Fibroblast of the conjunctiva (primary cell): ENCODE data around the gene PKNOX2.

Experiments used
- DNase-seq: peaks from one replicate; pipeline ENCODE4 v3.0.0-alpha.2; 2010; ENCODE audit warnings: low read depth

PKNOX2 gene

DNA sequence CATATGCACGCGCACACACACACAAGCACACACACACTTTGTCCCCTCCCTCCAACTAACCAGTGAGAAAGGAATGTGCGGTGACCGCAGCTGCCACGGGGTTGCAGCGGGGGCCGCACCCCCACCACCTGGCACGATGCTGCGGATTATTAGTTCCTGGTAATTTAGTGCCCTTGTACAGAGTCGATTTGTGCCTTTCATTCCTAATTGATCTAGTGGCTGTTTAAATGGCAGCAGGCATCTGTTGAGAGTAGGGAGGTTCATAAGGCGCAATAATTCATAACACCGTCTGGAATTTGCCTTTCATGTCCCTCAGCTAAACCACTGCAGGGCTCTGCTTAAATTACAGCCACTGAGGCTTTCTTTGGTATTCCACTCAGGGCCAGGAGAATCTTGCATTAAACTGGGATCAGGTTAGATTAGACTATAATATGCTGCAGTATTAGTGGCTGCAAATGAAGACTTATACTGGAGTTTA is 217.8 kb downstream of the PKNOX2 start:
- no peak for DNase-seq

DNA sequence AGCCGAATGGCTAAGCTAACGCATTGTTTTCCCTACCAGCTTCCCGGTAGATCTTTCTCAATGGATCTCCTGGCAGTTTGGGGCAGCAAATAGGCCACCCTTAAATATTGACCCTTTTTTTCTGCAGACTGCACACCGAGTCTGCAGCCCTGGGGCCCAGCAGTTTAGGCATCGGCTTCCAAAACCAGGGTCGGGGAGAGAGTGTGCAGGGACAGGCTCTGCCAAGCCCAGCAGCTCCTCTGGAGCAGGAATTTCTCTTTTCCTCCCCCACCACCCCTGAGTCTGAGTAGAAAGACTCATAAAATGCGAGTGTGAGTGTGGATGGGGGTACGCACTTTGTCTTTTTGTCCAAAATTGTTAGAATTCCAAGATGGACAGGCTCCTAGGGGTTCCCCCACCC is 218.3 kb downstream of the PKNOX2 start:
- no peak for DNase-seq

DNA sequence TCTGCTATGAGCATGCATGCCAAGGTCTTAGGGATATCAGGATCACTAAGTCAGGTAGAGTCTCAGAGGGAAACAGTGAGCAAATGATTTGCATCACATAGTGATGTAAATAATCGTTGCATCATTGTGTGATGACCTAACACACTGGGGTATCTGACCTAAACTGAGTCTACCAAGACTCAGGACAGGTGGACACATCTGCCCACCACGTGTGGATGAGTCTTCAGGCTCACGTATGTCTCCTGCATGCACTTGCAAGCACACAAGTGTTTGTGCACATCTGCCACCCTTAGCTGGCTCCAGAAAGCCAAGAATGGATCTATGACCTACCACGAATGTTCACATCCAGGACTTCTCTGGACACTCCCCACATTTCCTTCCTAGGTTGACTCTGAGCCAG is 220.3 kb downstream of the PKNOX2 start:
- DNase-seq = no peak

DNA sequence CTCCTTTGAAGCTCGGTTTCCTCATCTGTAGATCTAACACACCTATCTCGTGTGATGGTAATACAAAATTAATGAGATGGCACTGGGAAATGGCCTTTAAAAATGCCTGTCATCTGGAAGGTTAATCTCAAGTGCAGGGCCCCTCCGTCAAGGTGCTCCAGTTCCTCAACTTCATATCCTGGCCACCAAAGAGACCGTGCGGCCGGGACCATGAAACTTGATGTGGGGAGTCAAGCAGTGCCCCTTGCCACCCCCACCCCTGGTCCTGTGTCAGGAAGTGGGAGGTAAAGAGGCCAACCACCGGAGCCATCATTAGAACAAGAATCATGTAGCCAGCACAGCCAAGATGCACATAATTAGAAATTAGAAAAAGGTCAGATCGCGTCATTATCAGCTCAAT is 223.3 kb downstream of the PKNOX2 start:
- no peak for DNase-seq

DNA sequence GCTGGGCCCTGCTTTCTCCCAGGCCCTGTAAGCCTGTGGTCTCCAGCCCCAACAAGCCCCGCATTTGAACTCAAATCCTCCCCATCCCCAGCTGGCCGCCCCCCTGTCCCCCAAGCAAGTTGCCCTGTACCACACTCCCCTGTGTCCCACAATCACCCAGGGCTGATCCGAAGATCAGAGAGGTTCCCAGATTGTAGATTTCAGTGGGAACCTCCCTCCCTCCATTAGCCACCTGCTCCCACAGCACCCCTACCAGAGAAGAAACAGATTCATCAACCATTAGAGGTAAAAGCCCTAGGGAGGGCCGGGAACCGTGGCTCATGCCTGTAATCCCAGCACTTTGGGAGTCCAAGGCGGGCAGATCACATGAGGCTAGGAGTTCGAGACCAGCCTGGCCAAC is 224.1 kb downstream of the PKNOX2 start:
- no peak for DNase-seq

DNA sequence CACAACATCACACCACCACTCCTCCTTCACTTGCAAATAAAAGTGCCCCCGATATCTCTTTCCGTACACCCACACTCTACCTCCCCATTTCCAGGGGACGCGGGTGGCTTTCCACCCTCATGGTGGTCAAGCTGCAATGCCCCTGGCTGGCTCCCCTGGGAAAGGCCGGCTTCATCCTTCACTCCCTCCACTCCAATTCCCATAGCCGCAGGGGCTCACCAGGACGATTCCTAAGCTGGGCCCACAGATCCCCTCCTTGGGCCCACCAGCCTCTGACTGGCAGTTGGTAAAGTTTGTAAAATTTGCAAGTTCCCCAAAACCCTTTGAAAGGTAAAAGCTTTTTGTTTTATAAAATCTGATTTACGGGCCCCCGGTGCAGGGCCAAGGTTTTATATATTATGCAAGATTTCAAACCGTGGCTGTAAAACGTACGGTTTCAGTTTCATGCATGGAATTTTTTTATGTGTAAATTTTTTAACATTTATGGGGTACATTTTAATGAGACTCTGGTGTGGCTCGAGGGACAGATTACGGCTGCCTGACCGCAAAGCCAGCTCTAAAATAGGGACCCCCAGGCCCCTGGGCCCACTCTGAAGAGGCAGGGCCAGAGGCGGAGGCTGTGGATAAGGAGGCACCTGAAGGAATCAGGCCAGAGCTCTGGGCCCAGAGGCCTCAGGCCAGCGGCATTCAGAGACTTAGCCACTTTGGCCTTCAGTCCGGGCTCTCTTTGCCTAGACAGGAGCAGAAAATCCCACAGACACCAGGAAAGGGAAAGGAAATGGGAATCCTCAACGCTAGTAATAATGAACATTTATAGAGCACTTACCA is 225.0 kb downstream of the PKNOX2 start:
- DNase-seq = no peak

DNA sequence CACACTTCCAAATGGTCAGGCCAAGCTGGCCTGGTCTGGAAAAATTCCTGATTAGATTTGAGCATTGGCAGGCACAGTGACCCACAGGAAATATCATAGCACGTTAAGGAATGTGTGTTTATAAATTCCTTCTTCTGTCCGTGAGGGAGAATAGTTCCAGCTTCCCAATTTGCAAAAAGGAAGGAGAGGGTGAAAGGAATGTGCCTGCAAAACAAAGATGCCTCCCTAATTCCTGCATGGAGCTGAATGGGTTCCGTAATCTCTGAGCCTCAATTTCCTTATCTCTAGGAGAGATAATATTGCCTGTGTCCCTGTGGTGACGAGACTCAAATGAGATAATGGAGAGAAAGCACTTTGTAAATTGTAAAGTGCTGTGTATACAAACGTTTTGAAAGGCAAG is 226.4 kb downstream of the PKNOX2 start:
- no peak for DNase-seq

DNA sequence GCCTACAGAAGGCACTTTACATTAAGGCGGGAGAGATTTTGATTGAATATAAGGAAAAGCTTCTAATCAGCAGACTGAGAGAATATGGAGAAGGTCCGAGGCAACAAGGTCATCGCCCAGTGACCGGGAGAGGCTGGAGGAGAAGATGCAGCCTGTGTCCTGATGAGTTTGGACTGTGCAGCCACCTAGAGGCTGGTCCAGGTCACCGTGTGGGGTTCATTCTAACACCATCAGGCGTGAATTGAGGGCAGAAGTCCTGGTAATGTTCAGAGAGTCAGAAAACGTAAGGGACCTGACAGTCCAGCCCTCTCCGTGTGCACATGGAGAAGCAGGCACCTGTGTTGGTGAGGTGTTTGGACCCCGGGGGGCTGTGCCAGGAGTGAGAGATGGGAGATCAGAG is 228.8 kb downstream of the PKNOX2 start:
- DNase-seq = no peak

DNA sequence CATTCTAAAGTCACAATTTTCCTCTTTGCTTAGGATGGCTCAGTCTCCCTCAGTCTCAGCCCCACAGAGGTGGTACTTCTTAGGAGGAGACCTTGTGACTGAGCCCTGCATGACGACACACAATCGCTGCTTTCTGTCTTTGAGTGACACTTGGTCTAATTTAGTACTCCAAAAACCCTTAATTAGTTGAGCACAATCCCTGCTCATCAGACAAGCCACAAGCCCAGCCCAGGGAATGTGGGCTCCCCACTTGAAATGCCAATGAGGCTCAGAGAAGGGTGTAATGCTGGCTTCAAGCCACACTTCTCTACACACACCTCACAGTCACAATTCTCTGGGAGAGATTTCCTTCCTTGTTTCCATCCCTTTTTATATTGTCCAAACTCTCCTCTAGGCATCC is 229.7 kb downstream of the PKNOX2 start:
- DNase-seq = no peak

DNA sequence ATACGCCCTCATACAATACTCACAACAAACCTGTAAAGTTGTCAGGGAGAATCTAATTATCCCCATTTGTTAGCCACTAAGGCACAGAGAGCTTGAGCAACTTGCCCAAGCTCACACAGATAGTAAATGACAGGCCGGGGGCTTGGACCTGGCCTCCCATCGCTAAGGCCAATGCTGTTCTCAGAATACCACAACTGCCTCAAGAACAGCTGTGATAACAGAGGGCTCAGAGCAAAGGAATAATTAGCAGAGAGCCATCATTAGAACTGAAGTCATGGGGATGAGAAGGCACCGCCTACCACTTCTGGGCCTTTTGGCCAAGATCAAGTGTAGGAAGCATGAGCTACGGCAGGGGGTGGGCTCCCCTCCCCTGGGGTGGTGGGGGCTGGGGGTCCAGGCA is 232.9 kb downstream of the PKNOX2 start:
- no peak for DNase-seq

DNA sequence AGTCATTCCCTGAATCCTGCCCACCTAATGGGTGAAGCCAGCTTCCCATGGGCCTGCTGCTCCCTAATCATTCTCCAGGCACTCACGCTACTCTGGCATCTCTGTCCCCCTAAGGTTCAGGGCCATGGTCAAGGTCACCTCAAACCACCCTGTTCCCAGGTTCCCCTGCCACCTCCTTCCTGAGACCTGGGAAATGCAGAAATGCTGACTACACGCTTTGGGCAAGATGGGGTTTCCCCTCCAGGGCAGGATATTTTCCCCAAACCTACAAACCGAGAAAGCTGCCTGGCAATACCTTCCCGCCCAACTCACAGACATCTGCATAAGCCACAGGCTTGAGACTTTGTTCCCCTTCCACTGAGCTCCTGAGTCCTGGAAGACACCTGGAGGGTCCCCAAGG is 233.9 kb downstream of the PKNOX2 start:
- no peak for DNase-seq

DNA sequence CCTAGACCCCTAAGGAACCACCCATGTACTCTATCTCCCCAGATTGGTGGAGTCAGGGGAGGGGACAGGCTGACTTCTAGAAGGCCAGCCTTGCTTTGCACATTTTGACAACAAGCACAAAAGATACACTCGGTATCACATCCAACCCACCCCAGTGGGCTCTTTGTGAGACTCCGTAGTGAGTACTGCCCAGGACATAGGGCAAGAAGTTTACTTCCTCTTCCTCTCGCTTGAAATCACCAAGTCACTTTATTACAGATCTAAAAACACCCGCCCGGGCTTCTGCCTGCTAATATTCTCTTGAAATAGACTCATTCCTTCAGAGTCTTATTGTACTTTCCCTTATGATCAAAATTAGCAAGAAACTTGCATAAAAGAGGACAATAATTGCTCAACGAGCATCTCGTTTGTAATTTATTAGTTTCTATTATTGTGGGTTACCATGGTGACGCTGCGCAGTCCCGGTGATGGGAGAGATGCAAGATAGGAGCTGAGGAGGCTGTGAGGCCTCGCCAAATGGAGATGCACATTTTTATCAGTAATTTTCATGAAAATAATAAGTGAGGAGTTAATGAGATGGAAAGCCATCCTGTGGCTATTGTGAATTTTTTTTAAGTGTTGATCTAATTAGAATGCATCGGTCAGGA is 234.6 kb downstream of the PKNOX2 start:
- DNase-seq = no peak

DNA sequence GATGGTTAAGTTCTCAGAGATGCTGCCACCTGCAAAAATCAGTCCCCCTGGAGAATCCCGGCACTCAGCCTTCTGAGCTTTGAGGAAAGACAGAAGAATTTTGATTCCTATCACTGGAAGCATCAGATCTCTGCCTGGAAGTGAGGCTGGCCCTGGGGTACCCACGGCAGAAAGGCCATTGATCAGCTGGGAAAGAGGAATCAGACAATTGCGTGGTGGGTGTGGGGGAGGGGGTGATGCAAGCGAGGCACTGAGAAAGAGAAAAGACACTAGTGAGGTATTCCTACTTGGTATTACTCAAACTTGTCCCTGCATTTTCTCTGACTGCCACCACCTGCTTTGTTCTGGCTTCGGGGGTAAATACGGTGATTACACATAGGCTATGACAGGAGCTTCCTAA is 235.4 kb downstream of the PKNOX2 start:
- DNase-seq = no peak

DNA sequence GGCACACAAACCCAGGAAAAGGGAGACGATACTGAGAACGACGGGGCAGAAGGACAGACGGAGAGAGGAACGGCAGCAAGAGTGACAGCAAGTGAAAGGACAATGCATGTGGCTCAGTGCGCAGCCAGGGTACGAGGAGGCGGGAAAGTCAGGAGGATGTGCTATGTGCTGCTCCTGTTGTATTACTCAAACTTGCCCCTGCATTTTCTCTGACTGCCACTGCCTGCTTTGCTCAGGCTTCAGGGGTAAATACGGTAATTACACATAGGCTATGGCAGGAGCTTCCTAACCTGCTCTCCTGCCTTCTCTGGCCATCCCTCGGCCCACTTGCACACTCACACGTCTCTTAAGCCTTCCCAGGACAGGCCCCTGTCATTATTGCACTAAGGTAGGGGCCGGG is 236.7 kb downstream of the PKNOX2 start:
- no peak for DNase-seq

DNA sequence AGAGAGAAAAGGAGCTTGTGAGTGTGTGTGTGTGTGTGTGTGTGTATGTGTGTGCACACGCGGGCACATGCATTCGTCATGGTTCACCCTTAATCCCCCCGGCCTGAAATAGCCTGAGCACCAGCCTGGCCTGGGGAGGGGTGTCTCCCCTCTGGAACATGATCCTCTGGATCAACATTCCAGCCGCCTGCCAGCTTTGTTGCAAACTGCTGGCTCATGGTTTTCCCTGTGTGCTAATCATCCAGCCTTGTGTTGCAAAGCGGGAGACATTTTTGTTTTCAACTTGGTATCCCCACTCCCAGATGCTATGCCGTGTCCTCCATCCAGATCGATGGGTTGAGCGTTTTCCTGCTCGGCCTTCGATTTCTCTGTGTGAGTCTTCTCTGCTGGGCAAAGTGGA is 237.2 kb downstream of the PKNOX2 start:
- DNase-seq = peak; percentile 27

DNA sequence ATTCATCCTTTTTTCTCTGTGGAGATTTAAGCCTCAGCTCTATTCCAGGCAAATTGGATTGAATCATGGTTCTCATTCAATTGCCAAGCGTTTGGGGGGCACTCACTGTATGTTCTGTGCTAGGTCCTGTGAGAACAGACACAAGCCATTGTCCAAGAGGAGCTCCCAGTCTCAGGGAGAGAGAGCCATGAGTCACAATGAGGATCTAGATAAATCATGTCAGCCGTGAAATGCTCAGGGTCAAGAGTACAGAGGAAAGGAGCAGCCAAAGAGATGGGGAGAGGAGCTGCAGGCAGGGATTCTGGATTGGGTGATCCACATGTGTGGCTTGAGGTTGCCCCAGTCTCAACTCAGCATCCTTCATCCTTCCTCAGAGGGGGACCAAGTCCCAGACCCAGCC is 237.9 kb downstream of the PKNOX2 start:
- DNase-seq = no peak

DNA sequence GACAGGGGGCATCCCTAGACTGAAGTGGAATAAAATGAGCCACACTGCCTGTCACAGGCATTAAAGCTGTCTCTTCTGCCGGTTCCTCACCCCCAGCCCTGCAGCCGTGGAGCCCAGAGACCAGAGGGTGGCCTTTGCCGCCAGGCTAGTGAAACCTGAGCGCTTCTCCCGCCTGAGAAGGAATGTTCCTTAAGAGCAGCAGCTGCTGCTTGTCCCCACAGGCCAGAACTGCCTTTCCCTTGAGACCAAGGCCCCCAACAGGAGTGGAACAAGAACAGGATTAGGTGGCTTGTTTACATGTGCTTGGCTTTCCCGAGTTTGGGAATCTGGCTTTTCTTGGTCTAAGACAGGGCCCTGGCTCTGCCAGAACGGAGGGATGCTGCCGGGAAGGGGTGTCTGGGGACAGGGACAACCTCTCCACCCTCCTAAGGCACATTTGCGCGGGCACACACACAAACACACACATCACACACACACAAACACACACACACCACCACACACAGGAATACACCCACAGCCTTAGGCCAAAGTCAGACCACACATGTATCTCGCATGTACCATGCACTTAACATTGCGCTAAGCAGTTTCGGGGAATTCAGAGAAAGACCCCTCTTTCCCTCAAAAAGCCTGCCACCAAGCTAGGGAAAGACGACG is 239.7 kb downstream of the PKNOX2 start:
- DNase-seq = no peak

DNA sequence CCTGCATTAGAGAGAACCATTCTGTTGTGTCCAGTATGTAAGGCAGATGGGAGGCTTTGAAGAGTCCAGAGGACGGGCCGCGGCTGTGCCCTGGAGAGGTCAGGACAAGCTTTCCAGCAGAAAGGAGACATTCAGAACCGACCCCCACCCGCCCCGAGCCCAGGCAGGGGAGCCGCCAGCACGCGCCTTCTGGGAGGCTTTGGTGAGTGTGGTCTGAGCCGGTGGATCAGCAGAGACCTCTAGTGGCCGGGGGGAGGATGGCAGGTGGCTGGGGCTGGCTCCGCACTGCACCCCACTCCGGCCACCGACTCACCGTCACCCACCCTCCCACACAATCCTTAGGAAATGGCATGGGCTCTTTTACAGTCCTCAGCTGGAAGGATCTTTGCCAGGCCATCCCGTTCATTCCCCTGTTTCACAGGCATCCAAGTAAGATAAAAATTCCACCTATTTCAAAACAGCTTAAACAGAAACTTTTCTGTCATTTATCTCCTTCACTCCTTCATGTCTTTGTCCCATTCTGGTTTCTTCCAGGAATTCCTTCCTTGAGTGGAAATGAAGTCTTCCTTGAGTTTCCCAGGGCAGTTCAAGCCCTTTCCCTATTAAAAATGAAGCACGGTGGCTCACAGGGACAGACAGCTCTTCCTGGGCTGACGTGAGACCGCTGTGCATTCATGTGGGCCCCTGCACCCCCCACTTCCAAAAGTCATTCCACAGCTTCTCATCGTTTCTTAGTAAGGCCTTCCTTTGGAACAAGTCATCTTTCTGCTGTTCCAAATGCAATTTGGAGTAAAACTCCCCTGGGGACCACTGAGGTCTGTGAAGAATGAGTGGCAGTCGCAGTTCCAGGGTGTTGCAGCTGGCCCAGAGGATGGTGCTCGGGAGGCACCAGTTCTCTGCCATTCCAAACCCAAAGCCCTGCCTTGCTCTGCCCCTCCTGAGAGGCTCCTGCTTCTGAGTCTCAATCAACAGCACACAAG is 240.6 kb downstream of the PKNOX2 start:
- peak; percentile 12 for DNase-seq

DNA sequence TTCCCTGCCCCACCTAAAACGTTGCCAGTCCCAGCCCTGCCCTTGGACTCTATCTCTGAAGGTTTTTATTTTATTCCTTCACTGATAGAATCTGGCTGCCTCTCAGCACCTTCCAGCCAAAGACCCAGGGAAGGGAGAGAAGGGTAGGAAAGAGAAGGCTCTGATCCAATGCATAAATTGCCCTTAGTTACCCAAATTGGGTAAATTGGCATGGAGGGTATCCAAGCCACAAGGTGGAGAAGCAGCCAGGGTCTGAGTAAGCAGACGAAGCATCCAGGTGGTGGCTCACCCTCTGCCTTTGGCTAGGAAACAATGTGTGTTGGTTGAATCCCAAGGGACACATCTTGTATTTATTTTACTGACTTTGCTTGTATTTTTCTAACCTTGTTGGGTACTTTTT is 242.5 kb downstream of the PKNOX2 start:
- no peak for DNase-seq

DNA sequence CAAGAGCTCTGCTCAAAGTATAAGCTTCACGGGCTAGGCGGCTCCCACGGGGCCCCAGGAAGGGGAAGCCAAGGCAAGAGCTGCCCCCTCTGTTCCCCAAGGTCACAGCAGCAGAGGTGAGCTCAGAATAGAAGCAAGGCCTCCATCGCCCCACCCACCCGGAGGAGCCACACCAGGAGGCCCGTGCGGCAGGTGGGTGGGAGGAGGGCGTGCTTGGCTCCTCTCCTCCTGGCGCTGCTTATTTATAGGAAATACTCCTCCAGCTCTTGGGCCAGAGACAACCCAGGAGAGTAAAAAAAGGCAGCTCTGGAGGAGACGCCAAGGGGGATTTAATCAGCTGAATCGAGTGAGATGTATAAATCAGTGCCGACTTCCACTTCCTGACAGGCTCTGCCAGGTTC is 243.8 kb downstream of the PKNOX2 start:
- no peak for DNase-seq

DNA sequence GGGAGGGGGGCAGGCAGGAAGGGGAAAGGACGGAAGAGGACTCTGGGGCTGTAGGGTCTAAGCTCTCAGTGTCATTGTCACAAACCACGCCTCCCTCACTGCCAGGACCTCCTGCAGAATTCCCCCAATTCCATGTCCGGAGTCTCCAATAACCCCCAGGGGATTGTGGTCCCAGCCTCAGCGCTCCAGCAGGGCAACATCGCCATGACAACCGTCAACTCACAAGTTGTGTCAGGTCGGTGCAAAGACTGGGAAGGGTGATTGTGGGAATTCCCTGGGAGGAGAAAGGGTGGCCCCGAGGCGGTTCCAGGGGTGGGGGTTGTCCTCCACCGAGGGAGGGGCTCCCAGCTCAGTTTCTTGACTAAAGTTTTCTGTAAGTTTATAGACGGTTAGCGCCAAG is 245.5 kb downstream of the PKNOX2 start:
- DNase-seq = no peak

DNA sequence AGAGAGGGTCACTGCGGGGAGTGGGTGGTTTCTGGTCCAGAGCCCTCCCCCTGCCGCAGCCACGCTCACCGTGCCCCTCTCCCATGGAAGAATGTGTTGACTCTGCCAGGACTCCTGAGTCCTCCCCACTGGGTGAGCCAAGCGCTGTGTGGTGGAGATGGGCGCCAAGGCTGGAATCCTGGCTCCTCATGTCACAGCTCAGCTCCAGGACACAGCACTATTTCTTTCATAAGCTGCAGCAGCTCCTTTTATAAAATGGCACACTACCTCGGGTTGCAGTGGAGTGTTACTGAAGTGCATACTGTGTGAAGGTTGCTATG is 247.6 kb downstream of the PKNOX2 start:
- no peak for DNase-seq
